Liver (tissue), 3 donors: ENCODE data around the gene PHKB.

Experiments
- GABPA ChIP-seq, 2 donors: IDR thresholded peaks in 1 of 2; conservative IDR thresholded peaks in 1 of 2; 2 replicates each; pipeline ENCODE4 v1.6.1; 2016; ENCODE audit warnings: antibody characterized with exemption in 2 of 2, mild to moderate bottlenecking in 1 of 2, moderate library complexity in 1 of 2
- RXRA ChIP-seq, 2 donors: IDR thresholded peaks; 2 replicates each; pipeline ENCODE4 v1.6.1; 2017 to 2018; ENCODE audit warnings: antibody characterized with exemption in 2 of 2, mild to moderate bottlenecking in 1 of 2
- SP1 ChIP-seq: IDR thresholded peaks from 2 replicates; pipeline ENCODE4 v1.6.1; 2018; ENCODE audit warnings: antibody characterized with exemption, mild to moderate bottlenecking
- TAF1 ChIP-seq: conservative IDR thresholded peaks from 2 replicates; pipeline ENCODE4 v1.6.1; 2016; ENCODE audit warnings: antibody characterized with exemption, mild to moderate bottlenecking
- TF ChIP-seq, protein P1 (sequence below): fragments of 150-350 bp; IDR thresholded peaks from 2 replicates; pipeline ENCODE4 v1.5.1; 2017; ENCODE audit warnings: improper control_type of control experiment, low read depth, low read length; ENCODE audit not compliant: missing input control
- TF ChIP-seq, protein P2 (sequence below): IDR thresholded peaks from 2 replicates; pipeline ENCODE4 v1.6.1; 2016; ENCODE audit warnings: antibody characterized with exemption
- TF ChIP-seq, protein P3 (sequence below): IDR thresholded peaks from 2 replicates; pipeline ENCODE4 v1.6.1; 2016; ENCODE audit warnings: antibody characterized with exemption
- TF ChIP-seq, protein P4 (sequence below): IDR thresholded peaks from 2 replicates; pipeline ENCODE4 v1.6.1; 2016; ENCODE audit warnings: antibody characterized with exemption, mild to moderate bottlenecking
- TF ChIP-seq, protein P5 (sequence below): IDR thresholded peaks from 2 replicates; pipeline ENCODE4 v1.6.1; 2016; ENCODE audit warnings: antibody characterized with exemption
- donor health status: healthy.
- donor health status: healthy.

DNA sequence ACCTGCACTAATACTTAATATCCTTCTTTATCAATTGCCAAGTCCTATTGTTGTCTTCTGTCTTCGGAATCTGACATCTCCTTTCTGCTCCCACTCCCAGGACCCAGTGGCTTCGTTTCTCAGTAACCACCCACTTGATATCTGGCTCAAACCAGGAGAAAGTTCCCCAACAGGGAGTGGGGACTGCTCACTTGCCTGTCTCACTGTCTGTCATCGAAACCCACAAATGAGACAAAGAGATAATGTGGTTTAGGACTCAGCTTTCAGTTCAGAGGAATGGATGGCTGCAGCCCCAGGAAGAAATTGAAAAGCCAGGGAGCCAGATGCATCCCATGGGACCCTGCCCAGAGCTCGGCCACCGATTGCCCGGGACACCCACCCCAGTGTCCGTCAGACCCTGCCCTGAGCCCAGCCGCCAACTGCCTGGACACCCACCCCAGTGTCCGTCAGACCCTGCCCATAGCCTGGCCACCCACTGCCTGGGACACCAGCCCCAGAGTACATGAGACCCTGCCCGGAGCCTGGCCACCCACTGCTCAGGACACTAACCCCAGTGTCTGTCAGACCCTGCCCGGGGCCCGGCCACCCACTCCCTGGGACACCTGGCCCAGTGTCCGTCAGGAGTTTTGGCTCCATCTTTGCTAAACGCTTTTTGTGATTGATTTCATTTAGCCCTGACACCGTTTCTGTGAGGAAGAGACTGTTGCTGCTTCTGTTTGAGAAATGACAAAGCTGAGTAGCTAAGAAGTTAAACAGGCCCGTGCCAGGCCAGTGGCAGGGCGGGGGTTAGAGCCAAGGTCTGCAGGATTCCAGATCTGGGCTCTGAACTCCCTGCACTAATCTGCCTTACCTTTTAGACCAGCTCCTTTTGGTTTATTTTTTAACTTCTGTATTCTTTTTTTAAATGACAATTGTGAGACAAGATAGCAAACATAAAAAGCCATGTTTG, 251.4 kb downstream of the PHKB start:
- TF ChIP-seq TAF1, result no peak
- TF ChIP-seq, protein P1, sequence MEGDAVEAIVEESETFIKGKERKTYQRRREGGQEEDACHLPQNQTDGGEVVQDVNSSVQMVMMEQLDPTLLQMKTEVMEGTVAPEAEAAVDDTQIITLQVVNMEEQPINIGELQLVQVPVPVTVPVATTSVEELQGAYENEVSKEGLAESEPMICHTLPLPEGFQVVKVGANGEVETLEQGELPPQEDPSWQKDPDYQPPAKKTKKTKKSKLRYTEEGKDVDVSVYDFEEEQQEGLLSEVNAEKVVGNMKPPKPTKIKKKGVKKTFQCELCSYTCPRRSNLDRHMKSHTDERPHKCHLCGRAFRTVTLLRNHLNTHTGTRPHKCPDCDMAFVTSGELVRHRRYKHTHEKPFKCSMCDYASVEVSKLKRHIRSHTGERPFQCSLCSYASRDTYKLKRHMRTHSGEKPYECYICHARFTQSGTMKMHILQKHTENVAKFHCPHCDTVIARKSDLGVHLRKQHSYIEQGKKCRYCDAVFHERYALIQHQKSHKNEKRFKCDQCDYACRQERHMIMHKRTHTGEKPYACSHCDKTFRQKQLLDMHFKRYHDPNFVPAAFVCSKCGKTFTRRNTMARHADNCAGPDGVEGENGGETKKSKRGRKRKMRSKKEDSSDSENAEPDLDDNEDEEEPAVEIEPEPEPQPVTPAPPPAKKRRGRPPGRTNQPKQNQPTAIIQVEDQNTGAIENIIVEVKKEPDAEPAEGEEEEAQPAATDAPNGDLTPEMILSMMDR, result no peak
- TF ChIP-seq, protein P2, sequence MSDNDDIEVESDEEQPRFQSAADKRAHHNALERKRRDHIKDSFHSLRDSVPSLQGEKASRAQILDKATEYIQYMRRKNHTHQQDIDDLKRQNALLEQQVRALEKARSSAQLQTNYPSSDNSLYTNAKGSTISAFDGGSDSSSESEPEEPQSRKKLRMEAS, result no peak
- TF ChIP-seq, protein P3, sequence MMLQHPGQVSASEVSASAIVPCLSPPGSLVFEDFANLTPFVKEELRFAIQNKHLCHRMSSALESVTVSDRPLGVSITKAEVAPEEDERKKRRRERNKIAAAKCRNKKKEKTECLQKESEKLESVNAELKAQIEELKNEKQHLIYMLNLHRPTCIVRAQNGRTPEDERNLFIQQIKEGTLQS, result no peak
- no peak for TF ChIP-seq SP1
- TF ChIP-seq RXRA (IDR thresholded peaks at IDR 0.05), result no peak
- TF ChIP-seq, protein P4, sequence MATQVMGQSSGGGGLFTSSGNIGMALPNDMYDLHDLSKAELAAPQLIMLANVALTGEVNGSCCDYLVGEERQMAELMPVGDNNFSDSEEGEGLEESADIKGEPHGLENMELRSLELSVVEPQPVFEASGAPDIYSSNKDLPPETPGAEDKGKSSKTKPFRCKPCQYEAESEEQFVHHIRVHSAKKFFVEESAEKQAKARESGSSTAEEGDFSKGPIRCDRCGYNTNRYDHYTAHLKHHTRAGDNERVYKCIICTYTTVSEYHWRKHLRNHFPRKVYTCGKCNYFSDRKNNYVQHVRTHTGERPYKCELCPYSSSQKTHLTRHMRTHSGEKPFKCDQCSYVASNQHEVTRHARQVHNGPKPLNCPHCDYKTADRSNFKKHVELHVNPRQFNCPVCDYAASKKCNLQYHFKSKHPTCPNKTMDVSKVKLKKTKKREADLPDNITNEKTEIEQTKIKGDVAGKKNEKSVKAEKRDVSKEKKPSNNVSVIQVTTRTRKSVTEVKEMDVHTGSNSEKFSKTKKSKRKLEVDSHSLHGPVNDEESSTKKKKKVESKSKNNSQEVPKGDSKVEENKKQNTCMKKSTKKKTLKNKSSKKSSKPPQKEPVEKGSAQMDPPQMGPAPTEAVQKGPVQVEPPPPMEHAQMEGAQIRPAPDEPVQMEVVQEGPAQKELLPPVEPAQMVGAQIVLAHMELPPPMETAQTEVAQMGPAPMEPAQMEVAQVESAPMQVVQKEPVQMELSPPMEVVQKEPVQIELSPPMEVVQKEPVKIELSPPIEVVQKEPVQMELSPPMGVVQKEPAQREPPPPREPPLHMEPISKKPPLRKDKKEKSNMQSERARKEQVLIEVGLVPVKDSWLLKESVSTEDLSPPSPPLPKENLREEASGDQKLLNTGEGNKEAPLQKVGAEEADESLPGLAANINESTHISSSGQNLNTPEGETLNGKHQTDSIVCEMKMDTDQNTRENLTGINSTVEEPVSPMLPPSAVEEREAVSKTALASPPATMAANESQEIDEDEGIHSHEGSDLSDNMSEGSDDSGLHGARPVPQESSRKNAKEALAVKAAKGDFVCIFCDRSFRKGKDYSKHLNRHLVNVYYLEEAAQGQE, result no peak
- TF ChIP-seq GABPA (IDR thresholded peaks at IDR 0.05 in 1 of 2, conservative IDR thresholded peaks at IDR 0.05 in 1 of 2), result no peak
- TF ChIP-seq, protein P5, sequence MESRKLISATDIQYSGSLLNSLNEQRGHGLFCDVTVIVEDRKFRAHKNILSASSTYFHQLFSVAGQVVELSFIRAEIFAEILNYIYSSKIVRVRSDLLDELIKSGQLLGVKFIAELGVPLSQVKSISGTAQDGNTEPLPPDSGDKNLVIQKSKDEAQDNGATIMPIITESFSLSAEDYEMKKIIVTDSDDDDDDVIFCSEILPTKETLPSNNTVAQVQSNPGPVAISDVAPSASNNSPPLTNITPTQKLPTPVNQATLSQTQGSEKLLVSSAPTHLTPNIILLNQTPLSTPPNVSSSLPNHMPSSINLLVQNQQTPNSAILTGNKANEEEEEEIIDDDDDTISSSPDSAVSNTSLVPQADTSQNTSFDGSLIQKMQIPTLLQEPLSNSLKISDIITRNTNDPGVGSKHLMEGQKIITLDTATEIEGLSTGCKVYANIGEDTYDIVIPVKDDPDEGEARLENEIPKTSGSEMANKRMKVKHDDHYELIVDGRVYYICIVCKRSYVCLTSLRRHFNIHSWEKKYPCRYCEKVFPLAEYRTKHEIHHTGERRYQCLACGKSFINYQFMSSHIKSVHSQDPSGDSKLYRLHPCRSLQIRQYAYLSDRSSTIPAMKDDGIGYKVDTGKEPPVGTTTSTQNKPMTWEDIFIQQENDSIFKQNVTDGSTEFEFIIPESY, result no peak
